Measurements from ENCODE around the gene NOP14. TPM values are rescaled to one million over a fixed set of nuclear protein-coding genes. Genes with fewer than 3 reads are reported as not detected.
"Not testable (repeated sequence)": the region's sequence is repeated elsewhere in the genome, so short reads cannot be mapped to it uniquely, and the experiment has no call there.

NOP14 gene
- total RNA-seq, 1 donor from 2014 or later, result 10.1 TPM

DNA sequence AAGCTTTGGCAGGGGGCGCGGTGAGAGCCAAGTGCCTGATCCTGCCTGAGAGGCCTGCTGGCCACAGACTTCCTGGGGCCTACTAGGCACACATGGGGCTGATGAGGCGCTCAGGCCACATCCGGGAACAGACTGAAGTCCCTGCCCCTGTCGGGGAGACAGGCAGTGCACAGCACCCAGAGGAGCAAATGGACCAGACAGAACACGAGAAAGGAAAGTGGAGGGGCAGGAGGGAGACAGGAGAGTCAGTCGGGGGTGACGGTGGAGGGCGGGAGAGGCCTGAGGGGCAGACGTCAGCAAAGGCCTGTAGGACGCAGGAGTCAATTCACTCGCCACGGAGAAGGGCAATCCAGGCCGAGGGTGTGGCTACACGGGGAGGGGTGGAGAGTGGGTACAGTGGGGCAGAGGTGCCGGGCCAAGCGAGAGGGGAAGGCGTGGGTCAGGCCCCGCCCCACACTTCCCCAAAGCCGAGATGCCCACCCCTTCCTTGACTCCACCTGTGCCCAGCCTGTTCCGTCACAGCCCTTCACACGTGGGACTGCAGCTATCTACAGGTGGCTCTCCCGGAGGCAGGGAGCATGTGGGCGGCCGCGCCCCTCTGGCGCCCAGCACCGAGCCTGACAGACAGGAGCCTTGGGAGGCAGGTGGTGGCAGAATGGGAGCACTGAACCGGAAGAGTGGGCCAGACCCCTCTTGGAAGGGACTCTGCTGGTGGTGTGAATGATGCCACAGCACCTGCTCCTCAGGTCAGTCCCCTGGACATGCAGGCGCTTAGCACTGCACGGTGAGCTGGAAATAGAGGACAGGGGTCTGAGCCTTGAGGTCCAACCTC, 20.5 kb downstream of the NOP14 start:
- DNase-seq (ENCODE audit: low spot score), result no peak

DNA sequence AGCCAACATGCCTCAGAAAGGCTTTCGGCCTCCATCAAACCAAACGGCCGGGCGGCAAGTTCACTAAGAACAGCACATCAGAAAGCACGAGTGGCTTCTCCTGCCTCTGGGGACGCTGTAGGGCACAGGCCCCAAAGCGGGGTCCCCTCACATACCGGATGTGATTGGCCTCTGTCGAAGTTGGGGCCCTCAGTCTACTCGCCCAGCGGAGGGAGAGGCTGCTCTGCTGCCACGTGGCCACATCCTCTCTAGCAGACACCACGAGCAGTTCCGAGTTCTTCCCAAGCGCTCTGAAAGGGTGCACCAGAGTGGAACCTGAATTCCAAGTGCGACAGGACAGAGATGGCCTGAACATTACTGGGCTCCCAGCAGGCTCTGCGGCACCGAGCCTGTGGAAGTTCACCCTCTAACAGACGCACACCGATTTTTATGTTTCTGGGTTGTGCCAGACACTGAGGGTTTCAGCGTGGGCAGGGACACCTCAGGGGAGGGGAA, 21.1 kb downstream of the NOP14 start:
- DNase-seq (ENCODE audit: low spot score), result no peak

DNA sequence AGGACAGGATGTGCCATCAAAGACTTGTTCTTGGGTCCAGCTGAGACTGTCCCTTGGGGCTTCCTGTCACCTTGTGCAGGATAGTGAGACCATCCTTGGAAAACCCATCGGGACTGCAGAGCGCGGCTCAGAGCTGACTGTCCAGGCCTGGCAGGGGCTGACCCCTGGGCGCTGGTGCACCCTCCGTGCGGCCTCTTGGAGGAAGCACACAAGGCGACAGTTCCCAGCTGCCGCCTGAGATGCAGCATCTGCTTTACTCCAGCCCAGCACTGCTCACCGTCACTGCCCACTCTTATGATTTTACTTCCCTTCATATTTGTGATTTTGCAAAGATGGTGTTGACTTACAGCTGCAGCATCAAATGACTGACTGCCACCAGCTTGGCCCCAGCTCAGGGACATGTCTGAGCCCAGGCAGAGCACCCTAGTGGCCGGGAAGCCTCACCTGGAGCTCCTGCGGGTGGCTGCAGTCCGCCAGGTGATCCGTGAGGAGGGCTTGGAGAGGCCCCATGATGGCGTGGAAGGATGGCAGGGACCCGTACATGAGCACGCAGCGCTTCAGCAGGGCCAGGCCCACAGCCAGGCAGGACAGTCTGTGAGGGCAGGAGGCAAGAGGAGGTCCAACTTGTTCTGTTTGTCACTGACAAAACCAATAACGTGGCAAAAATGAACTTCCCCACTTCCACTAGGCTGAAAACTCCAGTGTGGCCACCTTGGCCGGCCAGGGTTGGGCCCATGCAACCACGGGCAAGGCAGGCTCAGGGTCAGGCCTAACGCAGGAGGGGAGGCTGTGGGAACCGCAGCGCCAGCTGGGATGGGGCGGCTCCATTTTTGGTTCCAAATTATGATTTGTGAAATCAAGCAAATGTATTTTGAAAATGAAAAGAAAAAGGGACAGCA, 21.8 kb downstream of the NOP14 start:
- DNase-seq (ENCODE audit: low spot score), result no peak

DNA sequence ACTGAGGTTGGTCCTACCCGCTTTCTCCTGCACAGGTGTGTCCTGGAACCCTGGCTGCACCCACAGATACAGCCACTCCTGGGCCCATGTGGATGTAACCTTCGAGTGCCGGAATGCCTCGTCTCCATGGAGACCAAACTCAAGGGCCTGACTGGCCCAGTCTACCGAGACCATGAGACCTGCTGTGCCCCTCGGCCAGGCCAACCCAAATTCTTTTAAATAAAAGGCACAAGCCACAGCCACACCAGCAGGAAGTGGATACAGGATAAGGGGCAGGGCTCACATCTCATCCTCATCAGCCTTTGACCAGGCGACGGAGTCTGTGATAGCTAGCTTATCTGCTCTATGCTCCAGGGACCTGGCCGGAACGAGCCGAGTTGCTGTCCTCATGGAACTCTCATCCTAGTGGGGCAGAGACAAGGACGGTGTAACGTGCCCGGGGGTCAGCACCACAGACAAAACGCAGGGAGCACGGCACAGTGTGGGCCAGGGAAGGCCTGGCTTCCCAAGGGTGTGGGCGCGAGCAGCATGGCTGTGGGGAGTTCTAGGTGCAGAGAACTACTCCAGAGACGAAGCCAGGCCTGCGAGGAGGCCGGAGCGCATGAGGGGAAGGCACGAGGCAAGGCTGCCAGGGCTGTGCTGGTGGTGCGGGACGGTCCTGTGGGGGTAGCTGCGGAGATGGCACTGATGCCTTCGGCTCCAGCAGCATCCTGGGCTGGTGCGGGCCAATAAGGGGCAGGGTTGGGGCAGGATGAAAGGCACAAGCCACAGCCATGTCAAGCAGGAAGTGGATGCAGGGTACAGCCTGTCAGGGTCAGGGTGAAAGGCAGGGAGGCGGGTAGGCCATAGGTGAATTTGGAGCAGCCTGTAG, 22.7 kb downstream of the NOP14 start:
- no peak for DNase-seq (ENCODE audit: low spot score)

DNA sequence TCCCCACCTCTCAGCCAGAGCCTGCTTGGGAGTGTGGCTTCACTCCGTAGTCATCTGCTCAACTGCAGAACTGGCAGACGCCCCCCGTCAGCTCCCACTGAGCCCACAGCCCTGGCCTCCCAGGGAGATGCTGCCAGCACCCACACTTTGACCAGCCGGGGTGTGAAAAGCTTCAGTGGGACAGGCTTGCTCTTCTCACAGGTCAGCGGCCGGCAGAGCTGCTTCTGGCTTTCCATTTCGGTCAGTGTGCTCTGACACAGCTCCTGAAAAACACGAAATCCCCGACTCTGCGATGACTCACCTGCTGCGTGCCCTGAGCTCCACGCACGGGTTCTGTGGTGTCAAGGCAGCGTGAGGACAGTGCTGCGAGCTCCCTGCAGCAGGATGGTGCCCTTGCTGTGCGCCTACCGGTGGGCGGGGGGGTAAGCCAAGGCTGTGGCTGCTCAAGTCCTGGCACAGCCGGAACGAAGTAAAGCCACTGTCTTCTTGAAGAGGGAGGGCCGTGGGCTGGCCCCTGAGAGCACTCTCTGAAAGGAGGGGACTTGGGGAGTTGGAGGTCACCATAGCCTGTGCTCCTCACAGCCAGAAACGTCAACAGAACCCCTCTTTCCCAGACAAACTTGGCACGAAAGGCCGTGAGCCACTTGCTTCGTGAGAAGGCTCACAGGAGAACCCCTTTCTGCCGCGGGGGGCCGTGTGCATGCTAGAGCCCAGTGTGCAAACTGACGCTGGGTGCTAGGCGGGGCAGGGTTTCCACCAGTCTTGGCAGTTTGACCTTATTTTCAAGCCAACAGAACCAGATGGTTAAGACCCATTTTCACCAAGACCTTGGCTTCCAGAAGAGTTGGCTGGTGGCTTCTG, 23.6 kb downstream of the NOP14 start:
- DNase-seq (ENCODE audit: low spot score), result no peak

DNA sequence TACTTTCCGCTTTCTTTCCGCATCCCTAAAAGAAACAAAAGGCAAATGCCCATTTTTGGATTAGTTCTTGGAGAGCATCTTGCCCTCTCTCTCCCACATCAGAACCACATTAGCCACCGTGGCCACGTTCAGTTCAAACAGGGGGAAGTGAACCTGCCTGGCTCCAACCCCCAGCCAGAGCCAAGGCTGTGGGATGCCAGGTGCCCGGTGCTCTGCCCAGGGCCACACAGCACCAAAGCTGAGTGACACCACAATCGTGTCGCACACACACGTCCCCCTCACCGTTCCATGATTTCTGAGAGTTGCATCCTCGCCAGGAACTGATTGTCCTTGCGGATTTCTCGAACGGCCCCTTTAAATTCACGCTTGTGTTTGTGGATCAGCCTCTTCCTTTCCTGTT, 24.3 kb downstream of the NOP14 start:
- DNase-seq (ENCODE audit: low spot score), result no peak

DNA sequence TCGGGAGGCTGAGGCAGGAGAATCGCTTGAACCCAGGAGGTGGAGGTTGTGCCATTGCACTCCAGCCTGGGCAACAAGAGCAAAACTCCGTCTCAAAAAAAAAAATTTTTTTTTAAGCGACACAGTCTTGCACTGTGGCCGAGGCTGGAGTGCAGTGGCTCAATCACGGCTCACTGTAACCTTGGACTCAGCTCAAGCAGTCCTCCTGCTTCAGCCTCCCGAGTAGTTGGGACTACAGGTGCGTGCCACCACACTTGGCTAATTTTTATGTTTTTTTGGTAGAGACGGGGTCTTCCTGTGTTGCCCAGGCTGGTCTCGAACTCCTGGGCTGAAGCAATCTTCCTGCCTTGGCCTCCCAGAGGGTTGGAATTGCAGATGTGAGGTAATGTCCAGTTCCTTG, 24.8 kb downstream of the NOP14 start:
- DNase-seq (ENCODE audit: low spot score), result not testable (repeated sequence)

DNA sequence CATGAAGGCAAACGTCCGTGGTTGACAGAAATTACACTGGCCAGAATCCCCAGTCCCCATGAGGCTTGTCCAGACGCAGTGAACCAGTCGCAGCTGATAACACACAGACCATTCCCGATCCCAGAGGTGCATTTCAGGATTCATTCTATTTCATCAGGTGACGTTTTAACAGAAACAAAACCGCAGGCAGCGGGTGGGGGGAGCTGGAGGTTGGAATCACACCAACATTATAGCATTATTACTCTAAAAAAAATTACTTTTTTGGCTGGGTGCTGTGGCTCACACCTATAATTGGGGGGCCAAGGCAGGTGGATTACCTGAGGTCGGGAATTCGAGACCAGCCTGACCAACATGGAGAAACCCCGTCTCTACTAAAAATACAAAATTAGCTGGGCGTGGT, 25.2 kb downstream of the NOP14 start:
- DNase-seq (ENCODE audit: low spot score), result no peak

DNA sequence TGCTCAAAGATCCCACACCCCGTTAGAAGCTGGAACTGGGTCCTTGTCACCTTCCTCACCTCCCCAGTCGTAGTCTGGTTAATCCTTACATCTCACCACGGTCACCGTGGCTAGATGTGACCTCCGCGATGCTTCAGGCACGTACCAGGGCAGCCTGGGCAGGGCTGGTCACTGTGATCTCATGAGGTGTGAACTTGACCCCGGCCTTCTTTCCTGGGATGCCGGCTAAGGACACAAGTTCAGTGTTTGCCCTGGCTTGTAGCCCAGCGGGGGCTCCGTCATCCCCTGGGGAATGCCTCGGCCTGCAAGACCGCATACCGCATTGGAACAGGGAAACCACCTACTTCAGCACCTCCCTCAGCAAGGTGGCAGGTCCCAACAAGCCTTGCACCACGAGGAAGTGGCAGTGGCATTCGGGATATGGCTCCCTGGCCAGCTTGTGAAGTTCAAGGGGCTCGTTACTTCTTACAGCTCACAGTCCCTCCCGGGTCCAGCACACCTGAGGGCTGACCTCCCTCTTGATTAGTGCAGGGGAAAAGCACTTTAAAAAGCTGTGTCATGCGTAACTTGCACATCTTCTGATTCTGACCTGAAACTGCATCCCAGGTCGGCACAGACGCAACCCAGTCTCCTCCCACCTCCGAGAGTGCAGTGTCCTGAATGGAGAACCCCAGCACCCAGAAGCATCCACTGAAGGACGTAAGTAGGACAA, 25.9 kb downstream of the NOP14 start:
- DNase-seq (ENCODE audit: low spot score), result peak; percentile 32

DNA sequence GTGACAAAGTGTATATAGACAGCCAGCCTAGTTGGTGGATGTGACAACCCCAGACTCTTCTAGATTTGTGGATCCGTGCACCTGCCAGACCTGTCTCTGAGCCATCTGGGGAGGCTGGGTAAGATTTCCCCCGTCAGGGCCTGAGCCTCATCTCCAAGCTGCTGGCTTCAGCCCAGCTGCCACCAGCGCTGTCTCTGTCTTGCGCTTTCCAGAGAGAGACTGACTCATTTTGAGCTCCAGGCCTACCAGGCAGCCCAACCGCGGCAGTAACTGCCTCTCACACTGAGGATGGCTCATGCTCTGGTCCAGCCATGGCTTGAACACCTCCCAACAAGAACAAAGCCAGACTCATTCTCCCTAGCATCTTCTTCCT, 26.4 kb downstream of the NOP14 start:
- no peak for DNase-seq (ENCODE audit: low spot score)

DNA sequence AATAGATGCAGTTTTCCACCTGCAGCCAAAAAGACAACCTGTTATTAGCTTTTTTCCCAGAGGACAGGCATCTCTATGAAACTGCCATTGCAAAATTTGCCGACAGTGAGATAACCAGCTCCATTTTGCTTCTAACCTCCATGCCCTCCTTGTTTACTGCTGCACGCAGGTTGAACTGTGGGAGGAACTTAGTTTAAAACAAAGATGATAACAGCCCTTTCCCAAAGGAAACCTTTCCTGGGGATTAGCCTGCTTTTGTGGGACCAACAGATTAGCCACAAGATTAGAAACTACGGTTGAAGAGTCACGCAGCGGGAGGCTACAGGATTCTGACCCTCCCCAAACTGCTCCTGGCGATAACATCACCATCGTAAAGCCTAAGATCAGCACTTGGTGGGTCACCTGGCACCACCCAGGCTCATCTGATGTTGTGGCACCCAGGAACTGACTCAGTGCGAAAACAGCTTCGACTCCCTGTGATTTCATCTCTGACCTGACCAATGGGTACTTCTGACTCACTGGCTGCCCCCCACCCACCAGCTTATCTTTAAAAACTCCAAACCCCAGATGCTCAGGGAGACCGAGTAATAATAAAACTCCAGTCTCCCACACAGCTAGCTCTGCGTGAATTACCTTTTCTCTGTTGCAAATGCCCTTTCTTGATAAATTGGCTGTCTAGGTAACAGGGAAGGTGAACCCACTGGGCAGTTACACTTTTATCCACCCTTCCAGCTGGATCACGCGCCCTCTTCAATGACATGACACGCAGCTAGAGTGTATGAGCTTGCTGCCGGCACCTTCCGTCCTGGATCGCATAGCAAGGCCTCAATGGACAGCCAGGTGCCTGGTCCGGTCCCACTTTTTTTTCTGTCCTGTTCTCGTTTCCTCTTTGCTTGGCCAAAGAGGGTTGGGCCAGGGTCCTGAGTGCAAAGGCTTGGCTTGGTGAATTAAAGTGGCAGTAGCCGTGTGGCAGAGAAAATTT, 27.2 kb downstream of the NOP14 start:
- no peak for DNase-seq (ENCODE audit: low spot score)

DNA sequence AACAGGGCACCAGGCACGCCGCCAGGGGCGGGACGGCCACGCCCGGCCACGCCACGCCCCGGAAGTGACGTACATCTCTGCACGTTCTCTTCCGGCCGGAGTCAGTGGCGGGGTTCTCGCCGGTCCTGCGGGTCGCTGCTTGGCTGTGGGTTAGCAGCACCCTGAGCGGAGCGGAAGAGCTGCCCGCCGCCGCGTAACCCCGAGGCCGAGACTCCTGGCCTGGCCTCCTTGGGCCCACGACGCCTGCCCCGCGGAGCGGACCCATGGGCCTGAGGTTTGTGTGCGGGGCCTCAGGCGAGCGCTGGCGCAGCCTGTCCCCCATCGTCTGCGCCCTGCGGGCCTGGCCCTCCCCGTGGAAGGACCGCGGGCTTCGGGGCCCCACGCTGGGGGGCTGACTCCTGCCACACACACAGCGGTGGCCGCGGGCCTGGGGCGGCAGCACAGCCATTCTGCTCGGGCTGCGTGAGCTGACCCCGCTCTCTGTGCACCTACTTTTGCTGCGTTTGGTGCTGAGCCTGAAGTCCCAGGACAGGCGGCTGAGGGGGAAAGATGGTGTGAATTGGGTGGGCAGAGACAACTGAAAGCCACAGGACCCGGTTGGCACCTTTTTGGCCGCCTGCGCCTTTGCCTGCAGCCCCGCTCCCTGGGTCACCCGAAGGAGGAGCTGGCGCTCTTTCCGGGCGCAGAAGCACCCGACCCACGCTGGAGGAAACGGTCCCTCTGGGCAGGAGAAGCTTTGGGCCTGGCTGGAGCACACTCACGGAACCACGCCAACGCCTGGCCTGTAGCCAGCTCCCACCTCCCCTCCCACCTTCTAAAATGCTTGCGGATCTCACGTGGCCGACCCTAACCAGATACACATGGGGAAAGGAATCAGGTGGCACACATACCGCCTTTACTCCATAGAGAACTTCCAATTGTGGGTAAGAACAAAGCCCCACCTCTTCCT, 28.1 kb downstream of the NOP14 start:
- peak; percentile 91 for DNase-seq (ENCODE audit: low spot score)

DNA sequence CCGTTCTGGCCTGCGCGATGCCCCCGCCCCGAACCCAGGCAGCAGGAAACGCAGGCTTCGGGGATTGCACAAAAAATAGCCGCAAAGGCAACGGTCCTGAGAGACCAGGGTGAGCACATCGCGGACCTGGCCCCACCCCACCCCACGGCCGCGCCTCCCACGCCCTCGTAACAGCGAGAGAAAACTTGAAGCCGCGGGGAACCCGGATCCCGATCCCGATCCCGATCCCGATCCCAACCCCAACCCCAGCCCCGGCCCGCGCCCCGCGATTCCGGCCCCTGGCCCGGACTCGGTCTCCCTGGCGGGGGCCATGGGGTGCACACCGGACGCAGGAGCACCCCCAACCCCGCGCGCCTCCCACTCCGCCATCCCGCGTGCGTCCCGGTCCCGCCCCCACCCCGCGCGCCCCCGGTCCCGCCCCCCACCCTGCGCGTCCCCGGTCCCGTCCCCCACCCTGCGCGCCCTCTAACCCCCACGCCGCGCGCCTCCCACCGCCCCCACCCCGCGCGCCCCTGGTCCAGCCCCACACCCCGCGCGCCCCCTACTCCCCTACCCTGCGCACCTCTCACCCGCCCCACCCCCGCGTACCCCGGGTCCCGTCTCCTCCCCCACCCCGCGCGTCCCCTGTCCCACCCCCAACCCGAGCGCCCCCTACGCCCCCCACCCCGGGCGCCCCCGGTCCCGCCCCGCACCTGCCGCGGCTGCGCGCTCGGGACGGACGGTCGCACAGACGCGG, 29.0 kb downstream of the NOP14 start:
- no peak for DNase-seq (ENCODE audit: low spot score)

DNA sequence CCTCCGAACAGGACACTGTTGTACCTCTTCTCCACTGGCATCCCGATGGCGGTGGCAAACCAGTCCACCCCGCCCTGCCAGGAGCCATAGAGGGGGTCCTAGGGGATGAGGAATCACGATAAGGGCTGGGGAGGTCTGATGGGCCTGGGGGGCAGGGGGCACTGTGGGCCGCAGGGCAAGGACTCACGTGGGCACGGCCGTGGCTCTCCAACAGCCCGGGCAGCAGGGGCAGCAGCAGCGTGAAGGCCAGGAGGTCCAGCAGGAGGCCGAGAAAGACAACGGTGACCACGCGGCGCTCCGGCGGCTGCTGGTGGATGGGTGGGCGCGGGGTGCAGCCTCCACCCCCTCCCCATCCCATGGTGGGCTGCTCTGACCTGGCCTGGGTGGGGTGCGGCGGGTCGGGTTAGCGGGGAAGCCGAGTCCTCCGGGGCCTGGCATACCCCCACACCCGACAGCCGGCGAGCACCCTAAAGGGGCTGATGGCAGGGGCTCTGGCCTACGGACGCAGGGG, 29.6 kb downstream of the NOP14 start:
- DNase-seq (ENCODE audit: low spot score), result no peak

DNA sequence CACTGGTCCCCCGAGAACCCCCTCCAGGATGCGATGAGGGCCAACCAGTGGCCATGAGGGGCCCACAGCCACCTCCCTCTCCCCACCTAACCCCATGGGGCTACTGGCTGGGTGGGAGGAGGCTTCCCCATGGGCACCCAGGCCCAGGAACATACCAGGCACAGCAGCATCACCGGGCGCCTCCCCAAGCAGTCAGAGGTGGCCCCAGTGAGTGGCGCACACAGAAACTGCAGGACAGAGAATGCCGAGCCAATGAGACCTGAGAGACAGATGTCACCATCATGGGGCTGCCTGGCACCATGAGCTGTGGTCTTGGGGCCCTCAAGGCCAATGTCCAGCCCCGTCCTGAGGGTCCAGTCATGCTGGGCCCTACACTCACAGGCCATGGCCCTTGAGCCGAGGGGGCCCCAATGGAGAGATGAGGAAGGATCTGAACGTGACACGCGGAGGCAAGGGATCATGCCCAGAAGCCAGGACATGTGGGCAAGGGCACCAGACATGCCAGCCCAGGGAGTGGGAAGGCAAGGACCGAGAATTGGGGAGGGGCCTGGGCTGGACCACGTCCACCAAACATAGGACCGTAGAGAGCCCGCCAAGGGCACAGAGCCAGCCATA, 30.1 kb downstream of the NOP14 start:
- DNase-seq (ENCODE audit: low spot score), result no peak

DNA sequence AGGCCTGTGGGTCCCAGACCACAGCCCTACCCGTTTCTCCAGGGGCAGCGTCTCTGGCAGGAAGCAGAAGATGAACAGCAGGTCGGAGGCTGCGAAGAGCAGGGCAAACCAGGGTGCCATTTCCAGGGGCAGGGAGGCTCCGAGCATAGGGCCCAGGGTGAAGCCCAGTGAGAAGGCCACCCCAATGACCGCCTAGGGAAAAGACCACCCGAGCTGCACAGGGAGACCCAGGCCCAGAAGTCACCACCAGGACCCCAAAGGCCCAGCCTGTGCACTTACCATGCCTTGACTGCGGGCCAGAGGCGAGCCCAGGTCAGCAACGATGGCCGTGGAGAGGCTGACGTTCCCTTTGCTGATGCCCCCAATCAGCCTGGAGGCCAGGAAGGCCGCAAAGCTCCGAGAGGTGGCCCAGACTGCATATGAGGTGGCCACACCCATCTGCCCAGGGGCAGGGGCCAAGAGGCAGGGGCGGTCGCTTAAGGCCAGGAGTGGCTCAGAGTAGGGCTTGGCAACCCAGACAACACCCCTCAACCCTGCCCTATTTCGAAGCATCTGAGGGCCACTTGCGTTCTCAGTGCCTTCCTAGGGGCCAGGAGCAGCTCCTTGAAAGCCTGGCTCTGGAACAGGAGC, 30.8 kb downstream of the NOP14 start:
- no peak for DNase-seq (ENCODE audit: low spot score)

Measured in umbilical cord (tissue), 2 donors.